WI38 (cell line): ENCODE data around the gene MLST8.
"Not testable (repeated sequence)": the region's sequence is repeated elsewhere in the genome, so short reads cannot be mapped to it uniquely, and the experiment has no call there.

ENCODE experiments used
- H3K4me3 ChIP-seq: 2 replicates; pipeline ENCODE4 v1.5.1; 2011; ENCODE audit warnings: low read depth, mild to moderate bottlenecking, control low read depth, low read length
- TF ChIP-seq, protein P1 (sequence below): IDR thresholded peaks from 2 replicates; pipeline ENCODE4 v1.5.1; 2012; ENCODE audit warnings: low read depth, mild to moderate bottlenecking, control low read depth, low read length

Gene MLST8

DNA sequence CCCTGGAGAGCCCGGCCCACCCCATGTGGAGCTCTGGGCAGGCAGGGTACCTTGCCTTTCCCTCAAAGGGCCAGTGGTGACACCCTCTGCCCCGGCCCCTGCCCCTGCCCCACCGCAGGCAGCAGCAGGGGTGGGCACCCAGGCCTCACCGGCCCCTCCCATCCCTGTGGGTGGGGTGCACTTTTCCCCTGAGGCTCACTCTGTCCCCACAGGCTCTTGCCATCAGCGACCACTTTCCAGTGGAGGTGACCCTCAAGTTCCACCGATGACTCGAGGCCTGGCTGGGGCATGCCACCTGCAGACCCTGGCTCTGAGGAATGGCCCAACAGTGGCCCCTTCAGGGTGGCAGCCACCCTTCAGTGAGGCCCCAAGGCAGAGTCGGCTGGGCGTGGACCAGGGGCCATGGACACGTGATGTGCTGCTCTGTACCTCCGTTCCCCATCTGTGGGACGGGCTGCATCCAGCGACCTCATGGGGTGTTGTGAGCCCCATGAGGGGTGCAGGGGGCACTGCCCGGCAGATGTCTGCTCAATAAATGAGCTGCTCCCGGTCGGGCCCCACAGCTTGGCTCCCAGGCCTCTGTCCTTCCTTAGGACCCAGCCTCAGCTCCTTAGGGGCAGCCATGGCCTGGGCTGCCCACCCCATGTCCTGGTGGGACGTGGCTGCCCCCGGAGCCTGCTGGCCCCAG is 33.0 kb downstream of the MLST8 start:
- TF ChIP-seq, protein P1, sequence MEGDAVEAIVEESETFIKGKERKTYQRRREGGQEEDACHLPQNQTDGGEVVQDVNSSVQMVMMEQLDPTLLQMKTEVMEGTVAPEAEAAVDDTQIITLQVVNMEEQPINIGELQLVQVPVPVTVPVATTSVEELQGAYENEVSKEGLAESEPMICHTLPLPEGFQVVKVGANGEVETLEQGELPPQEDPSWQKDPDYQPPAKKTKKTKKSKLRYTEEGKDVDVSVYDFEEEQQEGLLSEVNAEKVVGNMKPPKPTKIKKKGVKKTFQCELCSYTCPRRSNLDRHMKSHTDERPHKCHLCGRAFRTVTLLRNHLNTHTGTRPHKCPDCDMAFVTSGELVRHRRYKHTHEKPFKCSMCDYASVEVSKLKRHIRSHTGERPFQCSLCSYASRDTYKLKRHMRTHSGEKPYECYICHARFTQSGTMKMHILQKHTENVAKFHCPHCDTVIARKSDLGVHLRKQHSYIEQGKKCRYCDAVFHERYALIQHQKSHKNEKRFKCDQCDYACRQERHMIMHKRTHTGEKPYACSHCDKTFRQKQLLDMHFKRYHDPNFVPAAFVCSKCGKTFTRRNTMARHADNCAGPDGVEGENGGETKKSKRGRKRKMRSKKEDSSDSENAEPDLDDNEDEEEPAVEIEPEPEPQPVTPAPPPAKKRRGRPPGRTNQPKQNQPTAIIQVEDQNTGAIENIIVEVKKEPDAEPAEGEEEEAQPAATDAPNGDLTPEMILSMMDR, result no peak

DNA sequence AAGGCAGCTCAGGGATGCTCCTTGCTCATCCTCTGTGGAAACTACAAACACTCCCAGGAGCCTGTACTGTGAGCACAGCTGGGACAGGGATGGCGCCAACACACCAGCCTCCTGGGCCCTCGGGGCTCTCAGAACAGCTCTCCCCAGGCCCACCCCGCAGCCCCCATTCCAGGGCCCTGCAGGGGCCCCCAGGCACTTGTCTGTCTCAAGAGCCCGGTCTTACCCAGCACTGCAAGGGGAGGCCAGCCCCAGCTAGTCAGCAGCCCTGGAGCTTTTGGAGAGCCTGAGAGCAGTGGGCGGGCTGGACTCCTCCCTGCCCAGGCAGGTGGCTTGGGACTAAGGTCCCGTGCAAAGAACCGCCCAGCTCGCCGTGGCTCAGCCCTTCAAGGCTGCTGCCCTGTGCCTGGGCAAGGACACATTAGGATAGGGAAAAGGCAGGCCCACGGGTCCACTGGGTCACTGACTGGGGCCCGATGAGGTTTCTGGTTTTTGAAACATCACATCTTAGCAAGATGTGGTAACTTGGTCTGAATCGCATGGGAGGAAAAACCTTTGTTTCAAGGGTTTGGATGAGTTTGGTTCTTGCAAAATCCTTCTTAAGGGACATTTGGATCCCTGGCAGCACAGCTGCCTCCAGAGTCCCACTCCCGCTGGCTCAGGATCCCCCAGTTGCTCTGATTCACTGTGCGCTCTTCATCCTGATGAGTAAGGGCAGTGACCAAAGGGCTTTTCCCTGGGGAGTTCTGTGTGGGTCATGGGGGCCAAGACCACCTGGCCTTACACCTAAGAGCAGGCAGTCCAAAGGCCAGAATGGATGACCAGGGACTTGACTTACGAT is 33.8 kb downstream of the MLST8 start:
- no peak overlapping the region for H3K4me3 ChIP-seq
- TF ChIP-seq, protein P1, result no peak

More for the DNA sequence above, 33.0 kb downstream of the MLST8 start:
- H3K4me3 ChIP-seq, result no peak overlapping the region

DNA sequence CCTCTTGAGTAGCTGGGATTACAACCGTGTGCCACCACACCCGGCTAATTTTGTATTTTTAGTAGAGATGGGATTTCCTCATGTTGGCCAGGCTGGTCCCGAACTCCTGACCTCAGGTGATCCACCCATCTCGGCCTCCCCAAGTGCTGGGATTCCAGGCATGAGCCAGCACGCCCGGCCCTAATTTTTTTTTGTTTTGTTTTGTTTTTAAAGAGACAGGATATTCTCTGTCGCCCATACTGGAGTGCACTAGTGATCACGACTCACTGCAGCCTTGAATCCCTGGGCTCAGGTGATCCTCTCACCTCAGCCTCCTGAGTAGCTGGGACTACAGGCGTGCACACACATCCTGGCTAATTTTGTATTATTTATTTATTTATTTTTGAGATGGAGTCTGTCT is 35.1 kb downstream of the MLST8 start:
- H3K4me3 ChIP-seq, result not testable (repeated sequence)

DNA sequence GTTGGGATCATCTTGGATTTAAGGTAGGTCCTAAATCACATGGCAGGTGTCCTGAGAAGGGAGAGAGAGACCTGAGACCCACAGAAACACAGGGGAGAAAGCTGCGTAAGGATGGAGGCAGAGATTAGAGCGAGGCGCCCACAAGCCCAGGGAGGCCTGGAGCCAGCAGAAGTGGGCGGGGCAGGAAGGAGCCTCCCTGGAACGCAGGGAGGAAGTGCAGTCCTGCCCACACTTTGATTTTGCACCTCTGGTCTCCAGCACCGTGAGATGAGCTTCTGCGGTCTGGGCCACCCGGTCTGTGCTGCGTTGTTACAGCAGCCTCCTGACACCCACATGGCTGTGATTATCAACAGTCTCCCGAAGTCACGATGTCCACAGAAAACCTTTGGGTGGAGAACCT is 37.3 kb downstream of the MLST8 start:
- TF ChIP-seq, protein P1, result no peak
- no peak overlapping the region for H3K4me3 ChIP-seq

DNA sequence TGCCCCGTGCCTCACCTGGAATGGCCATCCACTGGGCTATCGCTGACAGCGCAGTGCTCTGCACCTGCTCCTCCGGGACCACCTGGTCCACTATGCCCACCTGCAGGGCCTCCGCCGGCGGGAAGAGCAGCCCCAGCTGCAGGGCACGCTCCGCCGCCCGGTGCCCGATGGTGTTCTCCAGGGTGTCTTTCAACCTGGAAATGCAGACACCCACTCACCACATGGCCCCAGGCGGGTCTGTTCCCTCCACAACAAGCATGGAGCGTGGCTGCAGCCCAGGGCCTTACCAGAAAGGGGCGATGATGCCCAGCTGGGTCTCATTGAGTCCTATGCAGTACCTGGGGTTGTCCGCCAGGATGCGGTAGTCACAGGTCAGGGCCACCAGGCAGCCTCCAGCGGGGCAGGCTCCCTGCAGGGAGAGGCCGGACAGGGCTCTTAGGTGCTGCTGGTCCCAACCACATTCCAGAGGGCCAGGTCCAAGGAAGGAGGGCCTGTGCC is 37.8 kb downstream of the MLST8 start:
- TF ChIP-seq, protein P1, result no peak
- no peak overlapping the region for H3K4me3 ChIP-seq

DNA sequence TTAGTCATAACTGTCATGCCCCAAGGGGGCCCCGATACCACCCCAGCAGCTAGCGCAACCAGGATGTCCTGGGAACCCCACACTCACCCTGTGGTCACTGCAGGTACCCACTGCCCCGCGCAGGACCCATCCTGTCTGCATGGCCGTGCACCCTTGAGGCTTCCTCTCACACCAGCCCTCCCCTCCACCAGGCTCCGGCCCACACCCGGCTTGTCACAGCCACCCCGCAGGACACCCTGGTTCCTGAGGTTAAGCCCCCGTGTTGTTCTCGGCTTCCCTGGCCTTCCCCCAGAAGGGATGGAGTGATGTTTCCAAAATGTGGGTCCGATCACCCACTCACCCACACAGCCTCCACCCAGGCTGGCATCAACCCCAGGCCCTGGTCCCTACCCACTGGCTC is 38.5 kb downstream of the MLST8 start:
- TF ChIP-seq, protein P1, result no peak
- no peak overlapping the region for H3K4me3 ChIP-seq

DNA sequence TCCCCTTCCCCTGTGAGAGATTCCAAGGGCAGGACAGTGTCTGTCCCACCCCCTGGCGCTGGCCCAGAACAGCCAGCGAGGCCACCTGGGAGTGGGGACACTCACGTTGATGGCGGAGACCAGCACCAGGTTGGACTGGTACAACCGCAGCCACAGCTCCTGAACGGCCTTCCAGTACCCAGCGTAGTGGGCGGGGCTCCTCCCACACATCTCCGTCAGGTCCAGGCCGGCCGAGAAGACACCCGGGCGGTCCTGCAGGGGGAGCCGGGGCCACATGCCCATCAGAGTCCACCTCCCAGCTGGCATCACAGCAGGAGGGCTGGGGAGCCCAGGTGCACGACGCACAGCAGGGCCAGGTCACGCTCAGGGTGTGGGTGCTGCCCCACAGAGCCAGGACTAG is 39.0 kb downstream of the MLST8 start:
- H3K4me3 ChIP-seq, result no peak overlapping the region
- TF ChIP-seq, protein P1, result no peak
